ENCODE results near the gene PDGFA.

PDGFA gene

DNA sequence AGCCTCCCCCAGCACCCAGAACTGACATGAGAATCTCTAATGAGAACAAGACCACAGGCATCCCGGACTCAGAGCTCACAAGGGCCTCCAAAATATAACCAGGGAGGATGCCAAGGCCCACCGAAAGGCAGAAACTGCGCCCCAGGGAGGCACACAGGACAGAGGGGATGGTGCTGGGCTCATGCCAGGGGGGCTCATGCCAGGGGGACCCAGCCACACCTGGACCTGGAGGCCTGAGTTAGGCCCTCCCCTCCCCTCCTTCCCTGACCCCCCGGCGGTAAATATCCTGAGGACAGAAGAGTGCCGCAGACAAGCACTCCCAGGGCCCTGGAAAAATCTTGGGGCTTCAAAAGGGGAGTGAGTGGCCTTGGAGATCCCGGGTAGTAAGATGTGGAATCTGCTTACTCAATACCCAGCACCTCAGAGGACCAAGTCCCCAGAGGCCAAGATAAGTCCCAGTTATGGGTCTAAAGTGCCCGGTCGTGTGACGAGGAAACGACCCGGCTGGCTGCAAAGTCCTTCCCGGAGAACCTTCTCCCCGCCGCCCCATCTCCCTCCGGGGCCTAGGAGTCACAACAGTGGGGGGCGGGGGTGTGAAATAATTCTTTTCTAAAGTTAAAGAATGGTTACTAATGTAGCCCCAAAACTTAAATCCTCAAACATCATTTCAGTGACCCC is 11.9 kb downstream of the PDGFA start:
- in situ Hi-C loops (cut with MboI; ENCODE audit: low sequenced_read_pairs, unreplicated experiment) = no loop called here
- TF ChIP-seq, protein P1, sequence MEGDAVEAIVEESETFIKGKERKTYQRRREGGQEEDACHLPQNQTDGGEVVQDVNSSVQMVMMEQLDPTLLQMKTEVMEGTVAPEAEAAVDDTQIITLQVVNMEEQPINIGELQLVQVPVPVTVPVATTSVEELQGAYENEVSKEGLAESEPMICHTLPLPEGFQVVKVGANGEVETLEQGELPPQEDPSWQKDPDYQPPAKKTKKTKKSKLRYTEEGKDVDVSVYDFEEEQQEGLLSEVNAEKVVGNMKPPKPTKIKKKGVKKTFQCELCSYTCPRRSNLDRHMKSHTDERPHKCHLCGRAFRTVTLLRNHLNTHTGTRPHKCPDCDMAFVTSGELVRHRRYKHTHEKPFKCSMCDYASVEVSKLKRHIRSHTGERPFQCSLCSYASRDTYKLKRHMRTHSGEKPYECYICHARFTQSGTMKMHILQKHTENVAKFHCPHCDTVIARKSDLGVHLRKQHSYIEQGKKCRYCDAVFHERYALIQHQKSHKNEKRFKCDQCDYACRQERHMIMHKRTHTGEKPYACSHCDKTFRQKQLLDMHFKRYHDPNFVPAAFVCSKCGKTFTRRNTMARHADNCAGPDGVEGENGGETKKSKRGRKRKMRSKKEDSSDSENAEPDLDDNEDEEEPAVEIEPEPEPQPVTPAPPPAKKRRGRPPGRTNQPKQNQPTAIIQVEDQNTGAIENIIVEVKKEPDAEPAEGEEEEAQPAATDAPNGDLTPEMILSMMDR (IDR thresholded peaks at IDR 0.05; ENCODE audit: borderline replicate concordance, control extremely low read depth, extremely low read depth, insufficient read depth, missing control alignments) = no peak
- DNase-seq (ENCODE audit: low spot score) = no peak

DNA sequence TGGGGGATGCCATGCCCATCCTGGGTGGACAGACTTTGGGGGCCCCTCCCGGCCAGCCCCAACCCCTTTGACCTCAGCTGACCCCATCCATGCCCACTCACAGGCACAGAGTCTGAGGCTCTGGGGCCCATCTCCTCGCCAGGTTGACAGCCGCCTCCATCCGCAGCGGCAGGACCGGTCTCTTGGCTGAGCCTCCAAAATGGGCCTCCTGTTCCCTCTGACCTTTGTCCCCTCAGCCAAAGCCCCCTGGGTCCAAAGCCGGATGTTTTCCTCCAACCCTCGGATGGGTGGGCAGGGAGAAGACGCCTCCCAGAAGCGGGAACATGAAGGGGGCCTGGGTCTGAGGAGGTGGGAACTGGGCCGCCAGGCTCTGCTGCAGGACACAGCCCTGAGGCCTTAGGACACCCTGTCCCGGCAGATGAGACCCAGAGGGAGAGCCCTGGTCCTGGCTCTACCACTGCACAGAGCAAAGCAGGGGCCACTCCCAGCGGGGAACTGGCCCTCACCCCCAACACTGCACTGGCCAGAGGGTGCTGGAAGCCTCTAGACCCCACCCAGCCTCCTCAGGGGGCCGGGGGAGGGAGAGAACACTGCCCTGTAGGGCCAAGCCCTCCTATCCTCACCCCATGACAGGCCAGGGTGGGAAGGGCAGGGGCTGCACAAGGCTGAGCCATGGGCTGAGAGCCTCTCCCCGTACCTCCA is 12.6 kb downstream of the PDGFA start:
- TF ChIP-seq, protein P1 (IDR thresholded peaks at IDR 0.05; ENCODE audit: borderline replicate concordance, control extremely low read depth, extremely low read depth, insufficient read depth, missing control alignments) = no peak
- in situ Hi-C loops (cut with MboI; ENCODE audit: low sequenced_read_pairs, unreplicated experiment) = no loop called here
- no peak for DNase-seq (ENCODE audit: low spot score)

DNA sequence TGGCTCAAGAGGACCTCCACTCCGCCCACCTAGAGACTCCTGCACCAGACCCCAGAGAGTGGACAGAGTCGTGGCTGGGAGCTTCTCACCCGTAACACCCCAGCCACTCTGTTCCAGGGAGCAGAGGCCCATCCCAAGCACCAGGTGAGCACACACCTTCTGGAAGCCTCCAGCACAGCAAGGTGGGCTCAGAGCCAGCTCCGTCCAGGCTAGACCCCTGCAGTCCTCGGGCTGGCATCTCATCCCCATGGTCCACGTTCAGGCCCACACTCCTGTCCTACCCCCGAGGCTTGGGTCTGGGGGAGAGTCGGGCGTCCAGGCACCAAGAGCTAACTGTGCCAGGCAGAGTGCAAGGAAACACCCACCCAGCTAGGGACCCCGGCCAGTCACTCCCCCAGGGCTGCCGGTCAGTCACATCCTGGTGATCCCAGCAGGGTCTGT is 13.2 kb downstream of the PDGFA start:
- in situ Hi-C loops (cut with MboI; ENCODE audit: low sequenced_read_pairs, unreplicated experiment) = no loop called here
- TF ChIP-seq, protein P1 (IDR thresholded peaks at IDR 0.05; ENCODE audit: borderline replicate concordance, control extremely low read depth, extremely low read depth, insufficient read depth, missing control alignments) = no peak
- no peak for DNase-seq (ENCODE audit: low spot score)

DNA sequence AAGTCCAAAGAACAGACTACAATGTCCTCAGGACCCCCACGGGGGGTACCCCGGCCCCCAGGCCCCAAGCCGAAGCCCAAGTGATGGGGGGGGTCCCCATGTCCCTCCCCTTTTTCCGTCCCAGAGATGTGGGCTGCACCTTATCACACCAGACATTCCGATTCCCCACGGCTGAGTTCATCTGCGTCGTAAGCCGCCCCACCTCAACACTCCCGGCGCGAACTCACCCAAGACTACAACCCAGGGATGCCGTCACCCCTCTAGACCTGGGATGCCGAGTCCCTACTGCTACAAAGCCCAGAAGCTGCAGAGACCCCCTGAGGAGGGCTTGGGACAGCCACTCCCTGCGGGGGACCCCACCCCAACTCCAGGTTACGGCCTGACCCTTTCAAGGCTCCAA is 14.5 kb downstream of the PDGFA start:
- in situ Hi-C loops (cut with MboI; ENCODE audit: low sequenced_read_pairs, unreplicated experiment) = no loop called here

DNA sequence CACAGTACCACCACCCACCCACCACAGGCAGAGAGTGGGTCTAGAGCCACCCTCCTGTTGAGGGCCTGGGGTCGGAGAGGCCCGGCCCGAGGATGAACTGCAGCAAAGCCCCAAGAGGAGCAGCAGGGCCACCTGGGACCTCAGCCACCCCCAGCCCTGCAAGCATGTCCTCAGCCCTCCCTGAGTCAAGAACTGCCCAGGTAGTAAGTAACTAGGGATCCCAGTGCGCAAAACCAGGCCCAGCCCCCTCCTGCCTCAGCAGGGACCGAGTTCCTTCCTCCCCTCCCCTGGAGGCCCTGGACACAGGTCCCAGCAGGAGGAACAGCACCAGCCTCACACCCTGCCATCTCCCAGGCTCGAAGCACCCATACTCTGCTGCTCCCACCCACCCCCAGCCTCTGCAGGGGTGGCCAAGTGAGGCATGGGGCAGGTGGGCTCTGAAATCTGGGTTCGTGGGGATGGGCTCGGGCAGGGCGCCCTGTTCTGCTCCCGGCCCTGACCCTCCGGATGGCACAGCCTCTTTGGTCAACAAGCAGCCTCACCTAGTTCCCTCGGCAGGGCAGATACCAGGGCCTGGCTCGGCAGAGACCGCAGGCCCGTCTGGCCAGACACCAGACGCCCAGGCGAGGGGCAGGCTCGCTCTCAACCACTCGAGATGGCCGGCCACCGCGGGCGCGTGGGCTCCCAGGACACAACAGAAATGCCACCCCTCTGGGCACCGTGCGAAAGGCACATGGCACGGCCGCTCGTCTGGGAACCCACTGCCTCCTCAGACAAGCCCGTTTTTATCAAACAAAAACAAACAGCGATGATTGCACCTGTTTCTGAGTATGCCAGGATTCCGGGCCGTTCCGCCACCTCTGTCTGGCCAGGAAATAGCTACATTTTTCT is 15.2 kb downstream of the PDGFA start:
- in situ Hi-C loops (cut with MboI; ENCODE audit: low sequenced_read_pairs, unreplicated experiment) = no loop called here
- TF ChIP-seq, protein P1 (IDR thresholded peaks at IDR 0.05; ENCODE audit: borderline replicate concordance, control extremely low read depth, extremely low read depth, insufficient read depth, missing control alignments) = no peak
- DNase-seq (ENCODE audit: low spot score) = no peak

More for the DNA sequence above, 14.5 kb downstream of the PDGFA start:
- DNase-seq (ENCODE audit: low spot score) = no peak
- TF ChIP-seq, protein P1 (IDR thresholded peaks at IDR 0.05; ENCODE audit: borderline replicate concordance, control extremely low read depth, extremely low read depth, insufficient read depth, missing control alignments) = no peak

DNA sequence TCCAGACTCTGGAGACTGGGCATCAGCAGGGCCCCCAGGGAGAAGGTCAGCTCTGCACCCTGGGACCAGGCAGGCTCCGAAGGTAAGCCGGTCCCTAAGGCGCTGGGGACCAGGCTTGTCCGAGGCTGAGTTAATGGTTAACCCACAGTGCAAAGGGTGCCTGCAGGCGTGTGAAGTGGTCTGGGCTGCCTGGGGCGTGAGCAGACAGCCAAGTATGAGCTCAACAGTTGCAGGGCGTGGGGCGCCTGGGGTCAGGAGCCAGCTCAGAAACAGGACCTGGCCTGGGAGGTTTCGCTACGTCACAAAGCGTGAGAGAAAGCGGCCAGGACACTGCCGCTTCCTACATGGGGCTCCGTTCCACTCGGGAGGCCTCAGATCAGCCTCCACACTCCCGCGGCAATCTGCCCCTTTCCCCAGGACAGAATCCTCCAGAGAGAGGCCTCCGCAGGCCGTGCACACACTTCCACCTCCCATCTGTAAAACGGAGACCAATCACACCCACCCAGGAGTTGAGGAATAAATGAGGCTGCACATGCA is 16.0 kb downstream of the PDGFA start:
- in situ Hi-C loops (cut with MboI; ENCODE audit: low sequenced_read_pairs, unreplicated experiment) = no loop called here
- TF ChIP-seq, protein P1 (IDR thresholded peaks at IDR 0.05; ENCODE audit: borderline replicate concordance, control extremely low read depth, extremely low read depth, insufficient read depth, missing control alignments) = no peak
- DNase-seq (ENCODE audit: low spot score) = no peak
